NCI-H226 (cell line): ENCODE measurements around the gene ALDH4A1.

Experiments
- DNase-seq: peaks from one replicate; pipeline ENCODE4 v3.0.0-alpha.2; 2015

Gene ALDH4A1

GRCh38 chr1:18902523-18903290 lies at the start of gene ALDH4A1:
TSS of gene ALDH4A1 (minus strand) at chr1:18902555. CDS start at chr1:18902523, 32 bp downstream.
- DNase-seq: peak; percentile 99

- DNase-seq: no peak
Measured at GRCh38 chr1:18951818-18952391, 49.5 kb upstream of the ALDH4A1 start.

- DNase-seq: no peak
Measured at GRCh38 chr1:18951416-18951815, 49.1 kb upstream of the ALDH4A1 start.

GRCh38 chr1:18950401-18951026 lies 48.2 kb upstream of the ALDH4A1 start:
- DNase-seq: no peak

- no peak for DNase-seq
Measured at GRCh38 chr1:18949686-18950400, 47.5 kb upstream of the ALDH4A1 start.

- DNase-seq: peak; percentile 29
Measured at GRCh38 chr1:18948913-18949685, 46.7 kb upstream of the ALDH4A1 start.

- peak; percentile 76 for DNase-seq
Measured at GRCh38 chr1:18948048-18948912, 45.9 kb upstream of the ALDH4A1 start.

- DNase-seq: no peak
Measured at GRCh38 chr1:18947570-18947969, 45.2 kb upstream of the ALDH4A1 start.

- no peak for DNase-seq
Measured at GRCh38 chr1:18946550-18947381, 44.4 kb upstream of the ALDH4A1 start.

GRCh38 chr1:18945401-18945849 lies 43.1 kb upstream of the ALDH4A1 start:
- no peak for DNase-seq

- DNase-seq: no peak
Measured at GRCh38 chr1:18944810-18945209, 42.5 kb upstream of the ALDH4A1 start.

- DNase-seq: no peak
Measured at GRCh38 chr1:18943914-18944572, 41.7 kb upstream of the ALDH4A1 start.

- DNase-seq: no peak
Measured at GRCh38 chr1:18943162-18943561, 40.8 kb upstream of the ALDH4A1 start.

- DNase-seq: no peak
Measured at GRCh38 chr1:18942340-18942739, 40.0 kb upstream of the ALDH4A1 start.

- no peak for DNase-seq
Measured at GRCh38 chr1:18941221-18942141, 39.1 kb upstream of the ALDH4A1 start.

- DNase-seq: no peak
Measured at GRCh38 chr1:18940303-18941020, 38.1 kb upstream of the ALDH4A1 start.

GRCh38 chr1:18939398-18940302 lies 37.3 kb upstream of the ALDH4A1 start:
- DNase-seq: no peak
